GM12801 (cell line): ENCODE results near the gene ZBTB7B.

Experiments
- TF ChIP-seq, protein P1 (sequence below): IDR thresholded peaks from one replicate; pipeline ENCODE4 v1.5.1; 2011; ENCODE audit warnings: control low read depth; ENCODE audit not compliant: insufficient read length; ENCODE audit errors: extremely low read depth

Gene ZBTB7B

DNA sequence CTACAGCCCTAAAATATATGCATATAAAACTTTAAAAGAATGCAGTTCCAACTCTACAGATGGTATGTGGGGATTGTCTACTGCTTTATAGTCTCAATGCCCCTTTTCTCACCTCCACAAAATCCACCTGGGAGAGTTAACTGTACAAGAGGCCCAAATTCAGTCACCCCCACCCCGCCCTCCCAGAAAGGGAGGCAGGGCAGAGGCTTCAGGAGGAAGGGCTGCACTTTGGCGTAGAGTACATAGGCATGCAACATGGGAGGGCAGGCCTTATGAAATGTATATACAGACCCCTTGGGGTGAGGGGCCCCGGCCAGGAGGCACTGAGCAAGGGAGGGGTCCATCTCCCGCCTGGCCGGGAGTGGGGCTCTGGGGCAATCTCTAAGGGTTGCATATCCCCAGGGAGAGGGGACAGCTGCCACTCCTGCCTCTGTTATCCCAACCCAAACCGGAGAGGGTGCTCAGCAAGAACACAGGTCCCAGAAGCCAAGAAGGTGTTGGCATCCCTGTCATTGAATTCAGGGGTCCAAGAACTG lies 39.7 kb upstream of the ZBTB7B start:
- TF ChIP-seq, protein P1, sequence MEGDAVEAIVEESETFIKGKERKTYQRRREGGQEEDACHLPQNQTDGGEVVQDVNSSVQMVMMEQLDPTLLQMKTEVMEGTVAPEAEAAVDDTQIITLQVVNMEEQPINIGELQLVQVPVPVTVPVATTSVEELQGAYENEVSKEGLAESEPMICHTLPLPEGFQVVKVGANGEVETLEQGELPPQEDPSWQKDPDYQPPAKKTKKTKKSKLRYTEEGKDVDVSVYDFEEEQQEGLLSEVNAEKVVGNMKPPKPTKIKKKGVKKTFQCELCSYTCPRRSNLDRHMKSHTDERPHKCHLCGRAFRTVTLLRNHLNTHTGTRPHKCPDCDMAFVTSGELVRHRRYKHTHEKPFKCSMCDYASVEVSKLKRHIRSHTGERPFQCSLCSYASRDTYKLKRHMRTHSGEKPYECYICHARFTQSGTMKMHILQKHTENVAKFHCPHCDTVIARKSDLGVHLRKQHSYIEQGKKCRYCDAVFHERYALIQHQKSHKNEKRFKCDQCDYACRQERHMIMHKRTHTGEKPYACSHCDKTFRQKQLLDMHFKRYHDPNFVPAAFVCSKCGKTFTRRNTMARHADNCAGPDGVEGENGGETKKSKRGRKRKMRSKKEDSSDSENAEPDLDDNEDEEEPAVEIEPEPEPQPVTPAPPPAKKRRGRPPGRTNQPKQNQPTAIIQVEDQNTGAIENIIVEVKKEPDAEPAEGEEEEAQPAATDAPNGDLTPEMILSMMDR: no peak

DNA sequence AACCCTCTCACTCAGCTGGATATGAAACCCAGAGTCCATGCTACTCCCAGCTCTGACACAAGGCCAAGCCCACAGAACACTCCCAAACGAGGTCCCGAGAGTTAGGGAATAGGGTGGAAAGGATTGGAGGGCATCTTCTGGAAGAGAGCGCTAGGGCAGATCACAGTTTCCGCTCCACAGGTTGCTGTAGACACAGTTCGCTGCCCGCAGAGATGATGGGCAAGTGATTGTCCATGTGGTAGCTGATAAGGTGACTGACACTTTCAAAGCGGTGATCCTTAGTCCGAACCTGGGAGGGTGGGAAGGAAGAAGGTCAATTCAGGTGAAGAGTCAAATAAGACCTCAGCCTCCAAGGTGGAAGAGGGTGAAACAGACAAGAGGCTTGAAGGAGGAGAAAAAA lies 39.0 kb upstream of the ZBTB7B start:
- TF ChIP-seq, protein P1: no peak

DNA sequence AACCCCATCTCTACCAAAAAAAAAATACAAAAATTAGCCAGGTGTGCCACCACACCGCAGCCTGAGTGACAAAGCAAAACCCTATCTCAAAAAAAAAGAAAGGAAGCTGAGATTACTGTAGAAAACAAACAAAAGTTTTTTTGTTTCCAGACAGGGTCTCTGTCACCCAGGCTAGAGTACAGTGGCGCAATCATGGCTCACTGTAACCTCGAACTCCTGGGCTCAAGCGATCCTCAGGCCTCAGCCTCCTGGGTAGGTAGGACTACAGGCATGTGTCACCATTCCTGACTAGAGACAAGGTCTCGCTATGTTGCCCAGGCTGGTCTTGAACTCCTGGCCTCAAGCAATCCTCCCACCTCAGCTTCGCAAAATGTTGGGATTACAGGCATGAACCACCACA lies 38.2 kb upstream of the ZBTB7B start:
- TF ChIP-seq, protein P1: no peak

DNA sequence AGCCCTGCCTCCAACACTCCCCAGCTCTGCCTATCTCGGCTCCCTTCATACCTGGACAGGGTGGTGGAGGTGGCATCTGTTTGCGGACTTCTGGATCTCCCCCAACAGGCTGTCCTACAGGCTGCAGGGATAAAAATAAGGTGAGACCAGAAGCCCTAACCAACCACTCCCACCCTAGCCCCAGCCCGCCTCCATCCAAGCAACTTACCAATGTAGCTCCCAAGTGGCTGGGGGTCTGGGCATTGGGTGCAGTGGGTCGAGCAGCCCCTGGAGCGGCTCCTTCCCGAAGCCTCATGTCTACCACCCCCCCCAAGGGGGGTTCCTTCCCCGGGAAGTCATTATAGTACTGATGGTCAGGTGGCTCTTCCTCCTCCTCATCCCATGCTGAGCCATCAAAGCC lies 36.5 kb upstream of the ZBTB7B start:
- TF ChIP-seq, protein P1: no peak

DNA sequence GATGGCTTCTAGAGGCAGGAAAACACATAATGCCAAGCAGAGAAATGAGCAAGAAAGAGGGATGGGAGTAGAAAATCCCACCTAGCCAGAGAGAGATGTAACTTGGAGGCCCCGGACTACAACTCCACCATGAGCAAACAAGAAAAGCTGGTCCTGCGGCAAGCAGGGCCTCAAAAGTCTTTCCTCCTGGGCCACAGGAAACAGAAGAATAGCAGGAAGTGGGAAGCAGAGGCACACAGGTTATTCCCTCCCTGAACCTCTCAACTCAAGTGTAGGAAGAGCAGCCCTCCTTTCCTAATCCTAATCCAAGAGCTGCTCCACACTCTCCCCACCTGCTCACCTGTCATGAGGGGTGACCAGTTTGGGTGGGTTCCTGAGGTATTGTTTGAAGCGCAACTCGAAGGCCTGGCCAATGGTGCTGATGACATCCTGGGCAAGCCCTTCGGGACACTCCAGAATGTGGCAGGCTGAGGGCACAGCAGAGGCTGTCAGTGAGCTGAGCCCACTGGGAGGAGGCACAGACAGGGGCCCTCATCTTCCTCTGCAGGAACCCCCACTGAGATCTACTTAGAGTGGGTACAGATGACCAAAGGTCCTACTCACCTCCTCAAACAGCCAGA lies 35.2 kb upstream of the ZBTB7B start:
- TF ChIP-seq, protein P1: no peak

DNA sequence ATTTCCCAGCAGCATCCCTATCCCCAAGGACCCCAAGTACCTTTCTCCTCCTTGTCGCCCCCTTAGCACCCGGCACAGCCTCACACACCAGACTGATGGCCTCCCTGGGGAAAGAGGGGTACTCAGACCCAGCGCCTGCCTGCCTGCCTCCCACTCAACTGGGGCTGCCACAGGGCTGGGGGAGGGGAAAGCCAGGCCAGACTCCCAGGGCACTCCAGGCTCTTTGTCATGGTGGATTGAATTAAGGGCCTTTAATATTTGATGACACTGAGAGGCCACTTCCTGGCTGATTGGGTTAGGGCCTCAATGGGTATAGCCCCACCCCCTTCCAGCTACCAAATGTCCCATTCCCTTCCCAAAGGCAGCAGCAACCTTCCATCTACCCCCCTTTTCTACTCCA lies 33.9 kb upstream of the ZBTB7B start:
- TF ChIP-seq, protein P1: no peak

DNA sequence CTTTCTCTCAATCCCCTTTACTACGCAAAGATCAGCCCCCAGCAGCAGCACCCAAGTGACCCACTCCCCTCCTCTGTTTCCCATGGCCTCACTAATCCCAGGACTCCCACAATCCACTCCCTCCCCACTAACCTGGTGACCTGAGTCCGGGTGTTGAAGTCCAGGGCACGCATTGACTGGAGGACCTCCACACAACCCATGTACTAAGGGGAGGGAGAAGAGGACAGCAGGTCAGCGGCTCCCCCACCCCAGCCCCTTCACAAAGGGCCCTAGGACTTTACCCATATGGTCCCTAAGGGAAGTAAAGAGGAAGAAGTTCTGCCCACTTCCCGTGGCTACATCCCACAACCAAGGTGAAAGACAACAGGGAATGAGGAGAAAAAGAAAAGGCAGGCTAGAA lies 33.4 kb upstream of the ZBTB7B start:
- TF ChIP-seq, protein P1: no peak
